K562 treated with DMSO at 1 percent for 48 hours (cell line): ENCODE measurements around the gene USP25. TPM values are rescaled to one million over a fixed set of nuclear protein-coding genes. Genes with fewer than 3 reads are reported as not detected.

Source experiments
- total RNA-seq: library from RNA; unstranded; fragments of 300-600 nt; gene quantifications from 2 replicates; pipeline ENCODE4 v1.2.3, GENCODE V29; 2022; ENCODE audit warnings: low replicate concordance; ENCODE audit errors: extremely low read depth

Gene USP25, protein sequence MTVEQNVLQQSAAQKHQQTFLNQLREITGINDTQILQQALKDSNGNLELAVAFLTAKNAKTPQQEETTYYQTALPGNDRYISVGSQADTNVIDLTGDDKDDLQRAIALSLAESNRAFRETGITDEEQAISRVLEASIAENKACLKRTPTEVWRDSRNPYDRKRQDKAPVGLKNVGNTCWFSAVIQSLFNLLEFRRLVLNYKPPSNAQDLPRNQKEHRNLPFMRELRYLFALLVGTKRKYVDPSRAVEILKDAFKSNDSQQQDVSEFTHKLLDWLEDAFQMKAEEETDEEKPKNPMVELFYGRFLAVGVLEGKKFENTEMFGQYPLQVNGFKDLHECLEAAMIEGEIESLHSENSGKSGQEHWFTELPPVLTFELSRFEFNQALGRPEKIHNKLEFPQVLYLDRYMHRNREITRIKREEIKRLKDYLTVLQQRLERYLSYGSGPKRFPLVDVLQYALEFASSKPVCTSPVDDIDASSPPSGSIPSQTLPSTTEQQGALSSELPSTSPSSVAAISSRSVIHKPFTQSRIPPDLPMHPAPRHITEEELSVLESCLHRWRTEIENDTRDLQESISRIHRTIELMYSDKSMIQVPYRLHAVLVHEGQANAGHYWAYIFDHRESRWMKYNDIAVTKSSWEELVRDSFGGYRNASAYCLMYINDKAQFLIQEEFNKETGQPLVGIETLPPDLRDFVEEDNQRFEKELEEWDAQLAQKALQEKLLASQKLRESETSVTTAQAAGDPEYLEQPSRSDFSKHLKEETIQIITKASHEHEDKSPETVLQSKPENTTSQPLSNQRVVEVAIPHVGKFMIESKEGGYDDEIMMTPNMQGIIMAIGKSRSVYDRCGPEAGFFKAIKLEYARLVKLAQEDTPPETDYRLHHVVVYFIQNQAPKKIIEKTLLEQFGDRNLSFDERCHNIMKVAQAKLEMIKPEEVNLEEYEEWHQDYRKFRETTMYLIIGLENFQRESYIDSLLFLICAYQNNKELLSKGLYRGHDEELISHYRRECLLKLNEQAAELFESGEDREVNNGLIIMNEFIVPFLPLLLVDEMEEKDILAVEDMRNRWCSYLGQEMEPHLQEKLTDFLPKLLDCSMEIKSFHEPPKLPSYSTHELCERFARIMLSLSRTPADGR
- total RNA-seq: not detected in 2 replicates

GRCh38 chr21:15729674-15730483 lies at the start of gene USP25:
Gene USP25, plus strand, starts transcription at chr21:15729982. Its CDS starts 412 bp downstream, at chr21:15730394.

